Astrocyte of the cerebellum (primary cell): Measurements from ENCODE around the gene TRAPPC11.

Experiments
- DNase-seq: peaks from one replicate; pipeline ENCODE4 v3.0.0-alpha.2; 2011; ENCODE audit warnings: low read depth
- H3K4me3 ChIP-seq: 2 replicates; pipeline ENCODE4 v1.5.1; 2011; ENCODE audit warnings: mild to moderate bottlenecking, low read depth, low read length, moderate library complexity
- in situ Hi-C: cut with HindIII; loops from 2 replicates; pipeline ENCODE4 v1.10.0; 2017; ENCODE audit warnings: low sequenced_read_pairs
- TF ChIP-seq, protein P1 (sequence below): IDR thresholded peaks from 2 replicates; pipeline ENCODE4 v1.5.1; 2012; ENCODE audit warnings: low read length, low read depth, moderate library complexity, mild to moderate bottlenecking; ENCODE audit errors: missing control alignments

Gene TRAPPC11

DNA sequence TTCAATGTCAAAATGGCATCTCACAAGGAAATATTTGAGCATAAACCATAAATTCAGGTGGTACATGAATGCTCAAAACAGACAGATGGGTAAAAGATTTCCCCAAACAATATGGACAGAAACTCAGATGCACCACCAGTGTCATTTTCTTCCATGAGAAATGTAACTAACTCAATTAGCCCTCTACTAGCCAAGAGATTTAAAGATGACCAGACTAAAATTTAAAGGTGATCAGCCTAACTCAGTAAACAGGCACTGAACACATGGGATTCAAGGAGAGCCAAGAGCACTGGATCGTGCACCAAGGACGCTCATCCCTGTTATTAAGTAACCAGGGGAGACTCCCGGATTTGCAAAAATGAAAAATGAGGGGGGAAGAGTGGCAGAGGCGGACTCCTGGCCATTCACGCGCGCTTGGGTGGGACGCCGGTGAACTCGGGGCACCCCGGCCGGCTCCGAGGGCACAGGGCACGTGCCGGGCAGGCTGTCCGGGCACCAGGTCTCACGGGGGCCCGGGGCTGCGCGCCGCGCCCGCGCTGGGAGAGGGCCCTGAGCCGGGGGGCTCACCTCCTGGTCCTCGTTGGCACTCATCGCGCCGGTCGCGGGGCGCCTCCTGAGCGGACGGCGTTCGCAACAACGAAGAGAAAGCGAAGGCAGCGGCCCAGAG lies 598 bp upstream of the TRAPPC11 start:
- DNase-seq, result no peak
- in situ Hi-C loops, result no loop called here
- peak overlapping the region; percentile 84 for H3K4me3 ChIP-seq
- TF ChIP-seq, protein P1, sequence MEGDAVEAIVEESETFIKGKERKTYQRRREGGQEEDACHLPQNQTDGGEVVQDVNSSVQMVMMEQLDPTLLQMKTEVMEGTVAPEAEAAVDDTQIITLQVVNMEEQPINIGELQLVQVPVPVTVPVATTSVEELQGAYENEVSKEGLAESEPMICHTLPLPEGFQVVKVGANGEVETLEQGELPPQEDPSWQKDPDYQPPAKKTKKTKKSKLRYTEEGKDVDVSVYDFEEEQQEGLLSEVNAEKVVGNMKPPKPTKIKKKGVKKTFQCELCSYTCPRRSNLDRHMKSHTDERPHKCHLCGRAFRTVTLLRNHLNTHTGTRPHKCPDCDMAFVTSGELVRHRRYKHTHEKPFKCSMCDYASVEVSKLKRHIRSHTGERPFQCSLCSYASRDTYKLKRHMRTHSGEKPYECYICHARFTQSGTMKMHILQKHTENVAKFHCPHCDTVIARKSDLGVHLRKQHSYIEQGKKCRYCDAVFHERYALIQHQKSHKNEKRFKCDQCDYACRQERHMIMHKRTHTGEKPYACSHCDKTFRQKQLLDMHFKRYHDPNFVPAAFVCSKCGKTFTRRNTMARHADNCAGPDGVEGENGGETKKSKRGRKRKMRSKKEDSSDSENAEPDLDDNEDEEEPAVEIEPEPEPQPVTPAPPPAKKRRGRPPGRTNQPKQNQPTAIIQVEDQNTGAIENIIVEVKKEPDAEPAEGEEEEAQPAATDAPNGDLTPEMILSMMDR, result no peak

DNA sequence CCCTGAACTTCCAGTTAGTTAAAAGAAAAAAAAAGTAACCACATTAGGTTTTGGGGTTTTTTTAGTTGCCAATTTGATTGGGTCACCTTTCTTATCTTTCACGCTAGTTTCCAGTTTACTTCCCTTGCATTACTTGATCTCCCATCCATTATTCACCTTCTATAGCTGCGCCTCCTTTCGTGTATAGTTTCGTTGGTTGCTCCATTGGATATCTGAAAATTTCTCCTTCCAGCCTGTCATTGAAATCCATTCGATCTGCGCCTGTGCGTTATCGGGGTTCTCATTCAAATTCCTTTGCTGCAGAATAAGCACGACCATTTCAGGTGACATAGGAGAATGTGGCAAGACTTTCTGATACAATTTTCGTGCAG lies 764 bp downstream of the TRAPPC11 start:
- peak overlapping the region; percentile 84 for H3K4me3 ChIP-seq
- TF ChIP-seq, protein P1, result no peak
- in situ Hi-C loops, result no loop called here
- DNase-seq, result no peak

DNA sequence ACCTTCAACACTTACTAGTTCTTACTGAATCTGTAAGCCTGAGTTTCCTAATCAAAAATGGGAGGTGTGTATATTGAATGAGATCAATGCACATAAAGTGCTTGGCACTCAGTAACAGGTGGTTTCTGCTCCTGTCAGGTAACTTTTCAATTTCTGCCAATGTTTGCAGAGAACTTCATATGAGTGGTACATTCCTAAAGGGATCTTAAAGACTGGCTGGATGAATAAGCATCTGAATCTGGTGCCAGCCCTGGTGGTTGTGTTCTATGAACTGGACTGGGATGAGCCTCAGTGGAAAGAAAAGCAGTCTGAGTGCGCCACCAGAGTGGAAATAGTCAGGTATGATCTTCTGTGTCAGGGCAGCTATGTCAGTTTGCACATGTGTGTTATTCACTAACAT lies 7.0 kb downstream of the TRAPPC11 start:
- H3K4me3 ChIP-seq, result no peak overlapping the region
- TF ChIP-seq, protein P1, result no peak
- no peak for DNase-seq
- in situ Hi-C loops, result no loop called here

DNA sequence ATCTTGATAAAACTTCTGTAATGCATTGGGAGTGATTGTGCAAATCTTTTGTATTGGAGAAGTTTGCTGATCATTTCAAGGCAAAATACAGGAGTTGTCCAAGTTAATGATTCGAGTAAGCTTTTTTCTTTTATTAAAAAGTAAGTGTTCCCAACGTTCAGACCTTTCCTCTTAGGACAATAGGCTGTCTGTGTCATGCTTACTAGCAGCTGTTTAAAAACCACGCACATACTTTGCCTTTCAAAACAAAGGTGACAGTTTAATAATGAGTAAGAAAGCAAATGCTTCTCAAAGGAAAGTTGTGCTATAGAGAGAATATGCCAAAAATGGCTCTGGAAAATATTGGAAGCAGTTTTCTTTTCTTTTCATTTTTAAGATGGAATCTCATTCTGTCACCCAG lies 11.2 kb downstream of the TRAPPC11 start:
- no peak overlapping the region for H3K4me3 ChIP-seq
- in situ Hi-C loops, result no loop called here
- TF ChIP-seq, protein P1, result no peak
- DNase-seq, result no peak

DNA sequence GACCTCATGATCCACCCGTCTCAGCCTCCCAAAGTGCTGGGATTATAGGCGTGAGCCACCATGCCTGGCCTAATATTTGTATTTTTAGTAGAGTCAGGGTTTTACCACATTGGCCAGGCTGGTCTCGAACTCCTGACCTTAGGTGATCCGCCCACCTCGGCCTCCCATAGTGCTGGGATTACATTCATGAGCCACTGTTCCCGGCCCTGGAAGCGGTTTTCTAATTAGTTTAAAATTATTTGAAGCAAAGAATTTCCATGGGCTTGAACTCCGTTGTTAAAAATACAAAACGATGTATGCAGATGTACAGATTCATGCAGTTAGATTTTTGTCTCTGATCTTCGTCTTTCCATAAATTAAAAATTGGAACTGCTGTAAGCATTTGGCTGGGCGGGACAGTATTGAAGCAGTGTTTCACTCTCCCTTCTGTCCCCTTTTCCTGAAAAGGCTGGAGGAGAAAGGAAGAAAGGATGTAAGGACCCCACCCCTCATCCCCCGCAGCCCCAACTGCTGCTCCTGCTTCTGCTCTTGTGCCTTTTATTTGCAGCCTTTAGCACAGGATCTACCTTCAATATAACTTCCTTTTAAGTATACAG lies 12.0 kb downstream of the TRAPPC11 start:
- TF ChIP-seq, protein P1, result no peak
- in situ Hi-C loops, result no loop called here
- no peak for DNase-seq
- no peak overlapping the region for H3K4me3 ChIP-seq

DNA sequence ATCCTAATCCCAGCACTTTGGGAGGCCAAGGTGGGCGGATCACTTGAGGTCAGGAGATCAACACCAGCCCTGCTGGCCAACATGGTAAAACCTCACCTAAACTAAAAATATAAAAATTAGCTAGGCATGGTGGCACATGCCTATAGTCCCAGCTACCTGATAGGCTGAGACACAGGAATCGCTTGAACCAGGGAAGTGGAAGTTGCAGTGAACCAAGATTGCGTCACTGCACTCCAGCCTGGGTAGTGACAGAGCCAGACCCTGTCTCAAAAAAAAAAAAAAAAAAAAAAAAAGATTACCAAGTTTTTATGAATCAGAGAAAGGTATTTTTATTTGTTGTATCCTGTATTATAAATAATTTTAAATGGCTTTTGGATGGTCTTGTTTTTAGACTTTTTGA lies 15.1 kb downstream of the TRAPPC11 start:
- H3K4me3 ChIP-seq, result no peak overlapping the region
- TF ChIP-seq, protein P1, result no peak
- DNase-seq, result no peak
- in situ Hi-C loops, result no loop called here
